K562 (cell line): ENCODE measurements around the gene GLMN. TPM values are rescaled to one million over a fixed set of nuclear protein-coding genes. Genes with fewer than 3 reads are reported as not detected.

Source experiments
- ATAC-seq: fragments of 200-7000 bp; cut with Tn5 transposase; 3 replicates; pipeline ENCODE4 v1.9.1; 2020; ENCODE audit warnings: moderate library complexity
- BruUV-seq: library from RNA; stranded (reverse); fragments of 400-500 nt; replicated peaks from 2 replicates; lab custom pipeline; 2021; lab: Mats Ljungman, UMichigan
- CTCF ChIA-PET: fragments of 300-600 bp; formaldehyde crosslinking; extraction: SDS; loops from one replicate; lab custom pipeline; 2021; ENCODE audit warnings: low intra/inter-chr PET ratio; lab: Yijun Ruan, JAX
- POLR2A ChIA-PET: fragments of 300-600, 350-650 bp; sonication (Branson Sonifier 250); formaldehyde crosslinking; extraction: SDS; loops from one replicate; lab custom pipeline; 2021; ENCODE audit warnings: antibody characterized with exemption, inconsistent platforms; lab: Yijun Ruan, JAX
- DNase-seq, 4 experiments: peaks; one replicate each; pipeline versions ENCODE4 v3.0.0 to v3.0.0-alpha.2; 2011 to 2018; ENCODE audit warnings: low spot score in 3 of 4, mixed read lengths in 3 of 4; ENCODE audit errors: extremely low read depth in 1 of 4
- FAIRE-seq: peaks from 2 replicates; lab custom pipeline; 2011; peaks lifted over from hg19 to GRCh38; lab: Jason Lieb, UNC
- H2AFZ ChIP-seq: 2 replicates; pipeline ENCODE4 v1.6.0; 2011; ENCODE audit warnings: low read depth, low read length, control low read depth, inconsistent platforms
- H3K27ac ChIP-seq: fragments of 200-600 bp; 3 replicates; pipeline ENCODE4 v1.8.0; 2011; ENCODE audit warnings: low read depth, mild to moderate bottlenecking, control low read depth, inconsistent platforms, low read length, moderate library complexity, mixed read lengths; ENCODE audit errors: extremely low read depth
- H3K27me3 ChIP-seq, 2 experiments: fragments of 300-600 bp in 1 of 2; 2 replicates in 1 of 2; 3 replicates in 1 of 2; pipeline versions ENCODE4 v1.6.0 to v1.8.0; 2011; ENCODE audit warnings: inconsistent platforms in 2 of 2, low read length in 2 of 2, mild to moderate bottlenecking in 1 of 2, mixed read lengths in 1 of 2, moderate library complexity in 1 of 2; ENCODE audit not compliant: control insufficient read depth in 2 of 2, insufficient read depth in 2 of 2
- H3K36me3 ChIP-seq: fragments of 300-600 bp; 3 replicates; pipeline ENCODE4 v1.8.0; 2011; ENCODE audit warnings: mild to moderate bottlenecking, low read length, inconsistent platforms; ENCODE audit not compliant: control insufficient read depth, insufficient read depth
- H3K4me1 ChIP-seq, 2 experiments: fragments of 200-600 bp in 1 of 2; replicated peaks in 1 of 2; 2 replicates in 1 of 2; 3 replicates in 1 of 2; pipeline versions ENCODE4 v1.5.1 to v1.8.0; 2011; ENCODE audit warnings: inconsistent platforms in 2 of 2, low read length in 2 of 2, mild to moderate bottlenecking in 1 of 2, mixed read lengths in 1 of 2, moderate library complexity in 1 of 2; ENCODE audit not compliant: control insufficient read depth in 2 of 2, insufficient read depth in 2 of 2
- H3K4me2 ChIP-seq: 2 replicates; pipeline ENCODE4 v1.6.1; 2011; ENCODE audit warnings: low read length, control low read depth, inconsistent platforms, mixed read lengths; ENCODE audit not compliant: insufficient read depth
- H3K4me3 ChIP-seq: fragments of 200-600 bp; sonication (generic), shearing (Covaris generic); 2 replicates; pipeline ENCODE4 v1.5.1; 2016; ENCODE audit warnings: control low read depth, inconsistent platforms
- H3K79me2 ChIP-seq: fragments of 200-600 bp; 3 replicates; pipeline ENCODE4 v1.8.0; 2011; ENCODE audit warnings: low read length, inconsistent platforms; ENCODE audit not compliant: control insufficient read depth, insufficient read depth
- H3K9ac ChIP-seq, 2 experiments: 2 replicates each; pipeline versions ENCODE4 v1.6.0 to v1.6.1; 2011; ENCODE audit warnings: low read depth in 2 of 2, low read length in 2 of 2, control low read depth in 1 of 2, inconsistent platforms in 1 of 2, mild to moderate bottlenecking in 1 of 2, mixed read lengths in 1 of 2; ENCODE audit not compliant: insufficient read depth in 1 of 2
- H3K9me1 ChIP-seq: one replicate; pipeline ENCODE4 v1.6.0; 2011; ENCODE audit warnings: inconsistent platforms, mild to moderate bottlenecking, low read length, moderate library complexity; ENCODE audit not compliant: control insufficient read depth, insufficient read depth
- H3K9me3 ChIP-seq: replicated peaks from 2 replicates; pipeline ENCODE4 v1.5.1; 2011; ENCODE audit warnings: low read depth, low read length, inconsistent platforms; ENCODE audit not compliant: control insufficient read depth, insufficient read depth
- H4K20me1 ChIP-seq: replicated peaks from 2 replicates; pipeline ENCODE4 v1.6.1; 2011; ENCODE audit warnings: low read length, inconsistent platforms, mixed read lengths; ENCODE audit not compliant: control insufficient read depth, insufficient read depth
- ADNP ChIP-seq: fragments of 200-800 bp; sonication (Bioruptor generic); IDR thresholded peaks from 2 replicates; pipeline ENCODE4 v1.6.1; 2016; ENCODE audit warnings: missing genetic modification characterization, missing compliant biosample characterization
- CEBPB ChIP-seq: fragments of 450-650 bp; IDR thresholded peaks from 2 replicates; pipeline ENCODE4 v1.6.1; 2016; ENCODE audit warnings: missing genetic modification characterization, missing compliant biosample characterization
- ELF2 ChIP-seq: fragments of 250-450 bp; sonication (Bioruptor Pico); IDR thresholded peaks from 2 replicates; pipeline ENCODE4 v1.5.0; 2021; ENCODE audit warnings: mild to moderate bottlenecking
- KLF16 ChIP-seq: IDR thresholded peaks from 2 replicates; pipeline ENCODE4 v1.6.1; 2016; ENCODE audit warnings: antibody characterized with exemption
- MEF2D ChIP-seq: conservative IDR thresholded peaks from 2 replicates; pipeline ENCODE4 v1.6.1; 2016; ENCODE audit warnings: low read depth, missing genetic modification characterization, missing compliant biosample characterization
- NCOA2 ChIP-seq, 2 experiments: fragments of 450-650 bp; IDR thresholded peaks; 2 replicates each; pipeline ENCODE4 v1.6.1; 2018; ENCODE audit warnings: mild to moderate bottlenecking in 2 of 2, moderate library complexity in 1 of 2; ENCODE audit not compliant: partially characterized antibody in 2 of 2
- POLR2A ChIP-seq: fragments of 450-650 bp; conservative IDR thresholded peaks from 2 replicates; pipeline ENCODE4 v1.6.1; 2016
- SIX5 ChIP-seq, 2 experiments: IDR thresholded peaks; 2 replicates each; pipeline ENCODE4 v1.6.1; 2011; ENCODE audit warnings: low read length in 2 of 2, borderline replicate concordance in 1 of 2, low read depth in 1 of 2, mild to moderate bottlenecking in 1 of 2, moderate library complexity in 1 of 2; ENCODE audit not compliant: insufficient read depth in 1 of 2
- YY1 ChIP-seq, 3 experiments: IDR thresholded peaks; 2 replicates each; pipeline ENCODE4 v1.6.1; 2011; ENCODE audit warnings: low read length in 2 of 3, mild to moderate bottlenecking in 2 of 3, moderate library complexity in 2 of 3, borderline replicate concordance in 1 of 3, control low read depth in 1 of 3, low read depth in 1 of 3; ENCODE audit not compliant: insufficient read depth in 3 of 3, insufficient replicate concordance in 2 of 3, control insufficient read depth in 1 of 3, insufficient read length in 1 of 3; ENCODE audit errors: extremely low read depth in 1 of 3
- ZNF217 ChIP-seq: sonication (generic); formaldehyde crosslinking; IDR thresholded peaks from 2 replicates; pipeline ENCODE4 v1.8.0; 2022; ENCODE audit warnings: mild to moderate bottlenecking, missing genetic modification reagents
- ZNF23 ChIP-seq: fragments of 250-450 bp; sonication (Bioruptor Pico); IDR thresholded peaks from 2 replicates; pipeline ENCODE4 v1.4.0; 2020; ENCODE audit warnings: mild to moderate bottlenecking
- WGBS: fragments of 100-300 bp; shearing (Covaris generic); methylation state at CpG from one replicate; pipeline ENCODE4 v1.1.6; 2016; ENCODE audit warnings: low coverage, mixed read lengths; ENCODE audit not compliant: insufficient coverage; ENCODE audit errors: missing lambda C conversion rate; 5-methylcytosine and 5-hydroxymethylcytosine counted together
- in situ Hi-C: fragments of 300-500 bp; cut with MboI; formaldehyde crosslinking; loops from 4 replicates; pipeline ENCODE4 v1.15.0; 2018; ENCODE audit warnings: inconsistent platforms, mixed read lengths
- intact Hi-C: fragments of 100-400 bp; cut with micrococcal nuclease; formaldehyde crosslinking; loops from 2 replicates; pipeline ENCODE4 v1.14.2; 2022
- polyA plus RNA-seq, 8 experiments: library from polyadenylated mRNA; depleted of rRNA in 4 of 8; stranded (reverse) in 5 of 8; unstranded in 3 of 8; fragments of >200 nt; fragmentation: Nextera tagmentation in 2 of 8; fragmentation: Illumina TruSeq in 1 of 8; extraction: Ambion mirVana in 2 of 8; extraction: Trizol in 1 of 8; gene quantifications; 2 replicates each; pipeline versions ENCODE4 v1.2.1 to v1.2.3, GENCODE V29; 2011 to 2014; ENCODE audit warnings: inconsistent platforms in 1 of 8, missing spikeins in 1 of 8
- total RNA-seq, 7 experiments: library from RNA; depleted of rRNA in 6 of 7; stranded (reverse); fragments of >200 nt in 6 of 7; fragmentation: Illumina TruSeq in 2 of 7; extraction: Trizol in 2 of 7; gene quantifications; 2 replicates each; pipeline versions ENCODE4 v1.2.1 to v1.2.3, GENCODE V29; 2011 to 2021; ENCODE audit warnings: low replicate concordance in 1 of 7
- TF ChIP-seq, protein P1 (sequence below): sonication (generic); formaldehyde crosslinking; IDR thresholded peaks from 2 replicates; pipeline ENCODE4 v1.8.0; 2023; ENCODE audit warnings: mild to moderate bottlenecking, missing genetic modification reagents
- TF ChIP-seq, protein P2 (sequence below): fragments of 450-650 bp; formaldehyde crosslinking; IDR thresholded peaks from 2 replicates; pipeline ENCODE4 v1.4.0; 2020; ENCODE audit warnings: mild to moderate bottlenecking, mixed read lengths

Gene GLMN
- total and polyA plus RNA-seq, 9 of the 15 experiments (the other 6 are each of a cell fraction or from before 2014, with no cell fraction given), result 13.0 to 24.8 (median 19.0) TPM

DNA sequence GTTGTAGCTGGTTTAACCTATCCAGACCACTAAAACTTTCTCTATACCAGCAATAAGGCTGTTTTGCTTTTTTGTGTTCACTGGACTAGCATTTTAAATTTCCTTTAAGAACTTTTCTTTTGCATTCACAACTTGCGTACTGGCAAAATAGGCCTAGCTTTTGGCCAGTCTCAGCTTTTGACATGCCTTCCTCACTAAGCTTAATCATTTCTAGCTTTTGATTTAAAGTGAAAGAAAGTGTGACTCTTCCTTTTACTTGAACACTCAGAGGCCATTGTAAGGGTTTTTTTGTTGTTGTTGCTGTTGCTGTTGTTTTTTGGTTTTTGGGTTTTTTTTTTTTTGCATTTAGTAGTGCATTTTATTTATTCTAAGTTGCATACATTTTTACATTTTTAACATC is 15.2 kb upstream of the GLMN start:
- Histone ChIP-seq H3K9me1 (no peaks in the 10 kb centered on the region), H3K9ac (no peak overlapping the region), H4K20me1 (no peaks in the 10 kb centered on the region; the same call in 1 of the 2 replicates), H3K9me3 (no peaks in the 10 kb centered on the region), H3K27me3 (no peaks in the 10 kb centered on the region), H3K4me2 (no peak overlapping the region), H3K4me3 (no peak overlapping the region), H2AFZ (no peak overlapping the region), H3K36me3 (peaks cover 12% of the 10 kb centered on the region; the same call in 1 of the 3 replicates), H3K27ac (no peak overlapping the region), H3K79me2 (no peaks in the 10 kb centered on the region), H3K4me1 (peaks cover 0 to 20% of the 10 kb centered on the region in 2 experiments; a peak in 3 of 5 replicates)
- DNase-seq (no peak), FAIRE-seq (no peak), ATAC-seq (no peak)
- intact Hi-C loops (loop anchor here (10.0 kb wide), 2 partner anchors 131 to 521 kb away; partner anchors contain the start of gene RPL5), in situ Hi-C loops (loop anchor here (5.0 kb wide), 1 partner anchor 303 kb away; no protein-coding TSS in a partner anchor)
- no TSS peak for BruUV-seq
- CTCF ChIA-PET, result no interaction called here
- POLR2A ChIA-PET, result no interaction called here
- 92% methylated on average over 1 of the region's 1 CpG for WGBS
- TF ChIP-seq NCOA2 (IDR thresholded peaks at IDR 0.05; ENCODE audit: partially characterized antibody in 2 of 2) (no peak), ELF2 (no peak), CEBPB (tag) (no peak), MEF2D (no peak), ADNP (no peak), YY1 (IDR thresholded peaks at IDR 0.05; ENCODE audit: borderline replicate concordance in 1 of 3, control insufficient read depth in 1 of 3, extremely low read depth in 1 of 3, insufficient read depth in 3 of 3, insufficient read length in 1 of 3, insufficient replicate concordance in 2 of 3, low read depth in 1 of 3, low read length in 2 of 3) (no peak), KLF16 (no peak), SIX5 (IDR thresholded peaks at IDR 0.05; ENCODE audit: borderline replicate concordance in 1 of 2, insufficient read depth in 1 of 2, low read depth in 1 of 2, low read length in 2 of 2) (no peak), ZNF23 (no peak), ZNF217 (no peak), POLR2A (no peak)
- TF ChIP-seq, protein P1, sequence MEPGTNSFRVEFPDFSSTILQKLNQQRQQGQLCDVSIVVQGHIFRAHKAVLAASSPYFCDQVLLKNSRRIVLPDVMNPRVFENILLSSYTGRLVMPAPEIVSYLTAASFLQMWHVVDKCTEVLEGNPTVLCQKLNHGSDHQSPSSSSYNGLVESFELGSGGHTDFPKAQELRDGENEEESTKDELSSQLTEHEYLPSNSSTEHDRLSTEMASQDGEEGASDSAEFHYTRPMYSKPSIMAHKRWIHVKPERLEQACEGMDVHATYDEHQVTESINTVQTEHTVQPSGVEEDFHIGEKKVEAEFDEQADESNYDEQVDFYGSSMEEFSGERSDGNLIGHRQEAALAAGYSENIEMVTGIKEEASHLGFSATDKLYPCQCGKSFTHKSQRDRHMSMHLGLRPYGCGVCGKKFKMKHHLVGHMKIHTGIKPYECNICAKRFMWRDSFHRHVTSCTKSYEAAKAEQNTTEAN (CRISPR knock-in tag), result no peak
- TF ChIP-seq, protein P2, sequence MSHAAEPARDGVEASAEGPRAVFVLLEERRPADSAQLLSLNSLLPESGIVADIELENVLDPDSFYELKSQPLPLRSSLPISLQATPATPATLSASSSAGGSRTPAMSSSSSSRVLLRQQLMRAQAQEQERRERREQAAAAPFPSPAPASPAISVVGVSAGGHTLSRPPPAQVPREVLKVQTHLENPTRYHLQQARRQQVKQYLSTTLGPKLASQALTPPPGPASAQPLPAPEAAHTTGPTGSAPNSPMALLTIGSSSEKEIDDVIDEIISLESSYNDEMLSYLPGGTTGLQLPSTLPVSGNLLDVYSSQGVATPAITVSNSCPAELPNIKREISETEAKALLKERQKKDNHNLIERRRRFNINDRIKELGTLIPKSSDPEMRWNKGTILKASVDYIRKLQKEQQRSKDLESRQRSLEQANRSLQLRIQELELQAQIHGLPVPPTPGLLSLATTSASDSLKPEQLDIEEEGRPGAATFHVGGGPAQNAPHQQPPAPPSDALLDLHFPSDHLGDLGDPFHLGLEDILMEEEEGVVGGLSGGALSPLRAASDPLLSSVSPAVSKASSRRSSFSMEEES (CRISPR knock-in tag), result no peak
